ENCODE measurements around the gene PHC2.

DNA sequence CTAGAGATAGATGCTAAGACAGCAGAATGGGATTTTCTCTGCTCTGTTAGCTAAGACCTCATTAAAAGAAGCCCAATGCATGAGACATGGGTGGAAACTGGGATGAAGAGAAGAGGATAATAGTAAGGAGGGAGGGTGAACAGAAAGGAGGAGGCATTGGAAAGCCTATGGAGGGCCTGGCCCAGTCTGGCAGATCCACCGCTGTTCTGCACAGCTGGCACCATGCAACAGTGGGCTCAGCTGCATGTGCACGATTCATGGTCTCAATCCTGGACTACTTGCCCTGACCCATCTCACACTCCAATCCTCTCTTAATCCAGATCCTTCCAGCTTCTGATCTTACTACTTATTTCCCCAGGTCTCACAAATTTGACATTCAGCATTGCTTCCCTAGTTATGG, 2.2 kb downstream of the PHC2 start:
- no peak for TF ChIP-seq EP300 (IDR thresholded peaks at IDR 0.05)
- TF ChIP-seq, protein P1, sequence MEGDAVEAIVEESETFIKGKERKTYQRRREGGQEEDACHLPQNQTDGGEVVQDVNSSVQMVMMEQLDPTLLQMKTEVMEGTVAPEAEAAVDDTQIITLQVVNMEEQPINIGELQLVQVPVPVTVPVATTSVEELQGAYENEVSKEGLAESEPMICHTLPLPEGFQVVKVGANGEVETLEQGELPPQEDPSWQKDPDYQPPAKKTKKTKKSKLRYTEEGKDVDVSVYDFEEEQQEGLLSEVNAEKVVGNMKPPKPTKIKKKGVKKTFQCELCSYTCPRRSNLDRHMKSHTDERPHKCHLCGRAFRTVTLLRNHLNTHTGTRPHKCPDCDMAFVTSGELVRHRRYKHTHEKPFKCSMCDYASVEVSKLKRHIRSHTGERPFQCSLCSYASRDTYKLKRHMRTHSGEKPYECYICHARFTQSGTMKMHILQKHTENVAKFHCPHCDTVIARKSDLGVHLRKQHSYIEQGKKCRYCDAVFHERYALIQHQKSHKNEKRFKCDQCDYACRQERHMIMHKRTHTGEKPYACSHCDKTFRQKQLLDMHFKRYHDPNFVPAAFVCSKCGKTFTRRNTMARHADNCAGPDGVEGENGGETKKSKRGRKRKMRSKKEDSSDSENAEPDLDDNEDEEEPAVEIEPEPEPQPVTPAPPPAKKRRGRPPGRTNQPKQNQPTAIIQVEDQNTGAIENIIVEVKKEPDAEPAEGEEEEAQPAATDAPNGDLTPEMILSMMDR (IDR thresholded peaks at IDR 0.05) = no peak
- no peak for TF ChIP-seq POLR2A (IDR thresholded peaks at IDR 0.05)
